OCI-M2 (cell line): Measurements from ENCODE around the gene CPLANE2.
"Not testable (repeated sequence)": the region's sequence is repeated elsewhere in the genome, so short reads cannot be mapped to it uniquely, and the experiment has no call there.

Source experiments
- DNase-seq: peaks from one replicate; lab custom pipeline; 2025; ENCODE audit not compliant: unreplicated experiment; lab: John Stamatoyannopoulos, UW

CPLANE2 gene

GRCh38 chr1:16210581-16210980, 26.4 kb downstream of the CPLANE2 start:
- DNase-seq = no peak

DNA sequence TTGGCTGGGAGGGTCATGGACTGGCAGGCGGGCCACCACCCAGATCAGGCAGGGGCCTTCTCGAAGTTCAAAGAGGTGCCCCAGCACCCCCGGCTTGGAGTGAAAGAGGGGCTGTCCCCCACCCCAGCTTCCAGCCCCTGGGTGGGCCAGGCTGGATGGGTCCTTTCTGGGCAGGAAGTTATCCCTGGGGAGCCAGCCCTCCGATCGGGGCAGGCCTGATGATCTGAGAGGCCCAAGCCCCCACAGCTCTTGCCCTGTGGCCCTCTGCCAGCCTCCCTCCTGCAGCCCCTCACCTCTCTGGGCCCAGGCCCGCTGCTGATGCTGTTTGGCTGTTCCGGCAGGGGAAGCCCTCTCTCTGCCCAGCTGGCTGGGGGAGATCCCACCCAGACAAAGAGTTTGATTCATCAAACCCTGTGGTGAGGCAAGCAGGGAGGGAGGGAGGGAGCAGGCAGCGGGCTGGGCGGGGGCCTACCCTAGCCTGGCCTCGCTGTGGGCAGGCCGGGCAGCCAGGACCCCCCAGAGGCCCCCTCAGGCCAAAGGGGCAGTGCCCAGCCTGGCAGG, 27.1 kb downstream of the CPLANE2 start:
- DNase-seq = no peak

DNA sequence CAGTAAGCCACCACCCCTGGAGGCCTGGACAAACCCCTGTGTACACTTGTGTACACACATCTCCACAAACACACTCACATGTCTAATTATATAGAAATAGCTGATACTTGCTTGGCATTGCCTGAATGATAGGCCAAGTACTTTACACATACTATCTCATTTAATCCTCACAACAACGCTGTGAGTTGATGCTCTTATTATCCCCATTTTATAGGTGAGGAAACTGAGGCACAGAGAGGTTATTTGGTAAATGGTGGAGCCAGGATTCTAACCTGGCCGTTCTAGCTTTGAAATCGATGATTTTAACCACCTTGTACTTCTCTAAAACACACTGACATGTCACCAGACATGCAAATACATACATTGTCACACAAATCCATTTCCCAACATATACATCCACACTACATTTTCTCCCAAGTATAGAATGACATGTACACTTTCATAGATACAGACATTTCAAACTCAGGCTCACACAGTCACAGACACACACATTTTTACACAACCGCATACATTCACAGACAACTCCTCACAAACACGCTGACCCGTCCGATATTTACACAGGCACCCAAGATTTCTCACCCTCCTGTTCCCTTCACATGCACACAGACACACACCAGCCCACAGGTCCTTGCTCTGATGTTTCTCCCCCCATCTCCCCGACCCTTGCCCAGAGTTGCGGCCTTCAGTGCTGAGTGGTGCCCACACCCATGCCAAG, 27.7 kb downstream of the CPLANE2 start:
- no peak for DNase-seq

GRCh38 chr1:16208270-16208987, 28.6 kb downstream of the CPLANE2 start:
- no peak for DNase-seq

DNA sequence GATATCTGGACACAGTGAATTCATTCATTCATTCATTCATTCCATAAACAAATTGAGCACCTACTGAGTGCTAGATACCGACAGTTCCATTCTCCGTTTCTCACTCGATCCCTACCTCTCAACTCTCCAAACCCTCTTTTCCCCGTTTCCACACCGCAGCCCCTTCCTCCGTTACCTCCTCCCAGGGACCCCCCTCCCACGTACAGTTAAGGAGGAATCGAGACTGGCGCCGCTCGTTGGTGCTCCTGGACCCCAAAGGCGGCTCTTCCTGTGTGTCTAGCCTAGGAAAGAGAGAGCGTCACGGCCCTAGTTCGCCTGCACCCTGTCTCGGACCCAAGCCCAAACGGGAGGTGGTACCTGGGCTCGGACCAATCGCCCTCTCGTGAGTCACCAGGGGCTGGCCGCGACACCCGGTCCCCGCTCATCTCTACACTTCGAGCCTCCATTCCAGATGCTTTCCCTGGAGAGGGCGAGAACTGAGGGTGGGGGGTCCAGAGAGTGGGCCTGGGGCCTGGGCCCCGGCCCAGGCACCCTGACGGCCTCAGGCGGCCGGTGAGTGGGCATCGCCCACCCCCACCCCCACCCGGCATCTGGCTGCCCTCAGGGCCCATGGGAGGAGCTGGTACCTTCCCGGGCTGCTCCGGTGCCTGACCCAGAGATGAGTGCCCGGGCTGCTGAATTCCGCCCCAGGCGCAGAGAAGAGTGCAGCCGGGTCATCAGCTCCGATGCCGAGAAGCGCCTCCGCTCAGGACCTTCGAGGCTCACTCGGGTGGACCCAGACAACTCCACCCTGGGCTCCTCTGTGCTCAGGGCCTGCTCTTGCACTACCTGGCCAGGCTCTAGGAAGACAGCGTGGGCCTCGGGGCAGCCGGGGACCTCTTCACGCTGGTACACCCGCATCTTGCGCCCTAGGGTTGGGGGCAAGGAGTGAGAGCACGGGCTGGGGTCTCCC, 29.4 kb downstream of the CPLANE2 start:
- no peak for DNase-seq

- peak; percentile 54 for DNase-seq
Observed at GRCh38 chr1:16206547-16207317, 30.3 kb downstream of the CPLANE2 start.

DNA sequence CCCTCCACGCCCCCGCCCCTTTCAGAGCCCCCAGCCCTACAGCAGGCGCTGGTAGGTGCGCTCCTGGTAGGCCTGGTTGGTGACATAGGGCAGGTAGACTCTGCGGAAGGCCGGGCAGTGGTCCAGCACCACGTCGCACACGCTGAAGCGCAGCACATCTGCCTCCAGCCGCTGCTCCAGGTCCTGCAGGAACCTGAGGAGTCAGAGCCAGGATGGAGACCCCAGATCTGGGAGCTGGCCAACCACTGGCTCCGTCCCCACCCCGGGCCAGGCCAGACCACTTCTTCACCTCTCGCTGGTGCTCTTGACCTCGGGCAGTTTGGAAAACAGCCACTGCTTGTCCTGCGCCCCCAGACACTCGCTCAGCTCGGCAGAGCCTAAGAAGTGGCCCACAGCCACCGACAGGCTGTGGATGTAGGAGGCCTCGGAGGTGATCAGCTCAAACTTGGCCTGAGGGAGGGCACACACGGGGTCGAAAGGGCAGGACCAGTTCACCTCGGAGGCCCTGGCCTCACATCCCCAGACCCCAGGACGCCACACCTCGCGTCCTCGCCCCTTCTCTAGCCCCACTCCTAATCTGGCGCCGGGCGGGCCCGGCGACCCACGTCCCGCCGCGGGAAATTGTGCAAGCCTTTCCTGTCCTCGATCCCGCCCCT, 31.0 kb downstream of the CPLANE2 start:
- DNase-seq = no peak

DNA sequence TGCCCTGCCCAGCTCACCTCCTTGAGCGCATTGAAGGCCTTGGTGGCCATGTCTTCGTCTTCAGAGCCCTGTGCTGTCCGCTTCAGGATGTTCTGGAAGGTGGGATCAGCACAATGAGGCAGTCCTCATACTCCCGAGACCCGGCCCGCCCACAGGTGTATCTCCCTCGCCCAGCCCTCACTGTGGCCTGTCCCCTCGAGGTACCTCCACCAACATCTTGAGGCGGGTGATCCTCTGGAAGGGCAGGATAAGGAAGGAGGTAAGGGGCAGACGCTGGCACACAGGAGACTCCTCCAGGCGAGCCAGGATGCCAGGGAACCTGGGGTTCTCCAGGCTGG, 31.7 kb downstream of the CPLANE2 start:
- DNase-seq = no peak

DNA sequence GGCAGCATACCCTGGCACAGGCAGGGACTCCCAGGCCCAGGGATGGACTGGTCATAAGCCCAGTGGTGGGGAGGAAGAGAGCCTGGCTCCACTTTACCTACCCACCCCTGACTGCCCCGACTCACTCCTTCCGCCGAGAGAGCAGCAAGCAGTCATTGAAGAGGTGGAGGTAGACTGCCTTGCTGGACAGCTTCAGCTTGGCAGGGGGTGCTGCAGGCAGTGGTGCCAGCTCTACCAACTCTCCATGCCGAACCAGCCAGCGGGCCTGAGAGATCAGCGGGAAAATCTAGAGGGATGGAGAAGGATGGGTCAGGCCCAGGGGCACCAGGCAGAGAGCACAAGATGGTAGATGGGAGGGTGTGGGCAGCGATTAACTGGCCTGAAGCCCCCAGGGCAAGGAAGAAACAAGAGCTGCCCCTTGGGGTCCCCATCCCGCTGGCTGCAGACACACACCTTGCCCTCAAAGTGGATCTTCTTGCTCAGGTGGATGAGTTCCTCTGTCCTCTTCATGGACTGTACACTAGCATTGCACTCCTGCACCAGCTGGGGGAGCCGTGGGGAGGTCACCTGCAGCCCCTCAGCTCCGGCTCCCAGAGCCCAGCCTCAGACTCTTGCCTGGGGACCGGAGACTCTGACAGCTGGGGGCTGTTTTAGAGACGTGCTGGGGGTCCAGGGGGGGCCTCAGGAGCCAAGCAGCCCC, 32.2 kb downstream of the CPLANE2 start:
- DNase-seq = no peak

- DNase-seq = no peak
Observed at GRCh38 chr1:16204216-16204615, 32.8 kb downstream of the CPLANE2 start.

- DNase-seq = no peak
Observed at GRCh38 chr1:16203550-16203949, 33.4 kb downstream of the CPLANE2 start.

DNA sequence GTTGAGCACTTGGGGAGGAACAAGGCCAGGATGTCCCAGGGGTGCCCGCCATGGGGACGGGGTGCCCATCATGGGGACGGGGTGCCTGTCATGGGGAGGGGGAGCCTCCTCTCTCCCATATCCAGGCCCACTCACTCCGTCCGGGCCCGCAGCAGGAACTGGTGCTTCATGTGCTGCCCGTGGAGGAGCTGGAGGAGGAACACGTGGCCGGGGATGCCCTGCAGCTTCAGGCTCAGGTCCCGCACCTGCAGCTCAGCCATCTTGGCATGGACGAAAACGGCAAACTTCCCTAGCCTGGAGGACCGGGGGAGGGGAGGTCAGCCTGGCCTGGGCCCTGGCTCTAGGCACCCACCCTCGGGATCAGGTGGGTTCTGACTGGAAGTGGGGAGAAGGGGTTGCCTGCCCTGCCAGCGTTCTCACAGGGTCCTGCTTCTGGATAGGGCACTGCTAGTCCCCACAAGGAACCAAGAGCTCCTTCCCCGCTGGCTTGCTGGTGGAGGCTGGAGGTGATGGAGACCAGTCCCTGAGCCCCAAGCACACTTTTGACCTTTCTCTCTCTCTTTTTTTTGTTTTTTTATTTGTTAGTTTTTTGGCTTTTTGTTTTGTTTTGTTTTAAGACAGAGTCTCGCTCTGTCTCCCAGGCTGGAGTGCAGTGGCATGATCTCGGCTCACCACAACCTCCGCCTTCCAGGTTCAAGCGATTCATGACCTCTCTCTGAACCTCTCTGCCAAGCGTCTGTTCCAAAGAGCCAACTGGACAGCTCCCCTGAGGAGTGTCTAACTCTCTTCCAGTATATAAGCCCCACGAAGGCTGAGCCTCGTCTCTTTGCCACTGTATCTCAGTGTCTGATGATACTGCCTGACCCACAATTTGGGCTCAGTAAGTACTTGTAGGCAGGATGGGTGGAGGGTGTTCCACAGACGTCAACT, 34.4 kb downstream of the CPLANE2 start:
- DNase-seq = no peak

- no peak for DNase-seq
Observed at GRCh38 chr1:16199700-16200099, 37.3 kb downstream of the CPLANE2 start.

DNA sequence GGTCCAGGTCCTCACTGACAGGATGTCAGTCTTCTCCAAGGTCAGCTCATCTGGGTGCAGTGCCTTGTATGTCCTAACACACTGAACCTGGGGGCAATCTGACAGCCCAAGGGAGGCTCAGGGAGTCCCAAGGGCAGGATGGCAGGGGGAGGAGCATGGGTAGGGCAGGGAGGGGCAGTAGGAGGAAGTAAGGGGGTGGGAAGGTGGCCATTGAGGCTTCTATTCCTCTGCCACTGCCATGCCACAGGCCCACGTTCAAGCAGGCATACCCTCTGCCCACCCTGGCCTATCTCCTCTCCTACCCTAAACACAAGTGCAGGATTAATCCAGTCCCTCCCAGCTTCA, 37.9 kb downstream of the CPLANE2 start:
- DNase-seq = no peak

GRCh38 chr1:16198444-16199156, 38.4 kb downstream of the CPLANE2 start:
- DNase-seq = no peak

DNA sequence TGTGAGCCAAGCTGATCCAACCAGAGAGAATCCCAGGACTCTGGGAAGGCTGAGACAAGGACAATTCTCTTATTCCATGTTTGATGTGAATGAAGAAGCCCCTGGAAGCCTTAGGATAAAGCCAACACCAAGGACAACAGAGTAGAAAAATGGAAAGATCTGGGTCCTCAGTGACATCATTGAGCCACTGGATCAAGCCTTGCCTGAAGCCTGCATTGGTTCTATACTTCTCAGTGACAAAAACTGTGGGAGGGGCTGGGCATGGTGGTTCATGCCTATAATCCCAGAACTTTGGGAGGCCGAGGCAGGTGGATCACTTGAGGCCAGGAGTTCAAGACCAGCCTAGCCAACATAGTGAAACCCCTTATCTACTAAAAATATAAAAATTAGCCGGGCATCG, 40.1 kb downstream of the CPLANE2 start:
- no peak for DNase-seq

GRCh38 chr1:16196139-16196538, 40.8 kb downstream of the CPLANE2 start:
- not testable (repeated sequence) for DNase-seq

DNA sequence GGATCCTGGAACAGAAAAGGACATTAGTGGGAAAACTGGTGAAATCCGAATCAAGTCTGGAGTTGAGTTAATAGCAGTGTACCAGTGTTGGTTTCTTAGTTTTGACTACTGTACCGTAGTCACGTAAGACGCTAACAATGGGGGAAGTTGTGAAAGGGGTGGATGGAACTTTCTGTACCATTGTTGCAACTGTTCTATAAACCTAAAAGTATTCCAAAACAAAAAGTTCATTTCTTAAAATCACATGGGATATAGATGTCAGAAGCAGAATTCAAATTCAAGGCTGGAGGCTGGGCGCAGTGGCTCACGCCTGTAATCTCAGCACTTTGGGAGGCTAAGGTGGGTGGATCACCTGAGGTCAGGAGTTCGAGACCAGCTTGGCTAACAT, 41.5 kb downstream of the CPLANE2 start:
- no peak for DNase-seq
